K562 (cell line): Measurements from ENCODE around the gene HERC5. TPM values are rescaled to one million over a fixed set of nuclear protein-coding genes. Genes with fewer than 3 reads are reported as not detected.

ENCODE experiments used
- ESRRA ChIP-seq: fragments of 450-650 bp; IDR thresholded peaks from 2 replicates; pipeline ENCODE4 v1.6.1; 2014; ENCODE audit warnings: low read depth, mild to moderate bottlenecking, moderate library complexity, borderline replicate concordance
- KLF1 ChIP-seq: fragments of 450-650 bp; IDR thresholded peaks from 2 replicates; pipeline ENCODE4 v1.6.1; 2016; ENCODE audit warnings: missing genetic modification characterization, missing compliant biosample characterization
- TFAM ChIP-seq: fragments of 250-450 bp; sonication (Bioruptor Pico); conservative IDR thresholded peaks from 2 replicates; pipeline ENCODE4 v1.5.0; 2021; ENCODE audit warnings: mild to moderate bottlenecking, moderate library complexity
- TRIM24 ChIP-seq, 2 experiments: fragments of 450-650 bp; IDR thresholded peaks; 2 replicates each; pipeline ENCODE4 v1.6.1; 2016
- ZNF174 ChIP-seq: fragments of 250-450 bp; sonication (Bioruptor Pico); IDR thresholded peaks from 2 replicates; pipeline ENCODE4 v1.4.0; 2020; ENCODE audit warnings: mild to moderate bottlenecking
- ZNF212 ChIP-seq: fragments of 450-650 bp; formaldehyde crosslinking; IDR thresholded peaks from 2 replicates; pipeline ENCODE4 v1.4.0; 2020; ENCODE audit warnings: mild to moderate bottlenecking
- ZNF408 ChIP-seq: fragments of 250-450 bp; sonication (Bioruptor Pico); IDR thresholded peaks from 2 replicates; pipeline ENCODE4 v1.4.0; 2020; ENCODE audit warnings: low read depth, mild to moderate bottlenecking, moderate library complexity
- polyA plus RNA-seq, 8 experiments: library from polyadenylated mRNA; depleted of rRNA in 4 of 8; stranded (reverse) in 5 of 8; unstranded in 3 of 8; fragments of >200 nt; fragmentation: Nextera tagmentation in 2 of 8; fragmentation: Illumina TruSeq in 1 of 8; extraction: Ambion mirVana in 2 of 8; extraction: Trizol in 1 of 8; gene quantifications; 2 replicates each; pipeline versions ENCODE4 v1.2.1 to v1.2.3, GENCODE V29; 2011 to 2014; ENCODE audit warnings: inconsistent platforms in 1 of 8, missing spikeins in 1 of 8
- total RNA-seq, 7 experiments: library from RNA; depleted of rRNA in 6 of 7; stranded (reverse); fragments of >200 nt in 6 of 7; fragmentation: Illumina TruSeq in 2 of 7; extraction: Trizol in 2 of 7; gene quantifications; 2 replicates each; pipeline versions ENCODE4 v1.2.1 to v1.2.3, GENCODE V29; 2011 to 2021; ENCODE audit warnings: low replicate concordance in 1 of 7
- TF ChIP-seq, protein P1 (sequence below): sonication (generic); formaldehyde crosslinking; IDR thresholded peaks from 2 replicates; pipeline ENCODE4 v1.8.1; 2023; ENCODE audit warnings: missing genetic modification reagents, mild to moderate bottlenecking, borderline replicate concordance

Gene HERC5
- total and polyA plus RNA-seq, 9 of the 15 experiments (the other 6 are each of a cell fraction or from before 2014, with no cell fraction given): 0.18 TPM; not detected in 8

DNA sequence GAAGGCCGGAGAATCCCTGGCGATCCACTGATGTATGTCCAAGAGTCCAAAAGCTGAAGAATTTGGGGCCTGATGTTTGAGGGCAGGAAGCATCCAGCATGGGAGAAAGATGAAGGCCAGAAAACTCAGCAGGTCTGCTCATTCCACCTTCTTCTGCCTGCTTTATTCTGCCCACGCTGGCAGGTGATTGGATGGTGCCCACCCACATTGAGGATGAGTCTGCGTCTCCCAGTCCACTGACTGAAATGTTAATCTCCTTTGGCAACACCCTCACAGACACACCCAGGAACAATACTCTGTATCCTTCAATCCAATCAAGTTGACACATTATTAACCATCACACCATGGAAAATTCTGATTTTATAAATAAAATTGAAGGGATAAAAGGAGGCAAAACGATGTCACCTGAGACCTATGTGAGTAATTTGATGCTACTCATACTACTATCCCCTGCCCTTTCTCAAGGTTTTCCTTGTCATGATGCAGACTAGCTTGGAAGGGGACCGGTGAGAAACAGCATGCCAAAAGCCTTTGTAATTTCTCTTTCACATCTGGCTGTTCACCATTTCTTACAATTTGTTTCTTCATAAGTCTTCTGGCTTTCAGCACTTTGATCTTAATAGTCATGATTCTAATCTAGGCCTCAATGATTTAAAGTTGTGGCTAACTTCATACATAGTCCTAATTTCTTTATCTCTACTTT lies 76.3 kb downstream of the HERC5 start (continued):
- TF ChIP-seq, protein P1, sequence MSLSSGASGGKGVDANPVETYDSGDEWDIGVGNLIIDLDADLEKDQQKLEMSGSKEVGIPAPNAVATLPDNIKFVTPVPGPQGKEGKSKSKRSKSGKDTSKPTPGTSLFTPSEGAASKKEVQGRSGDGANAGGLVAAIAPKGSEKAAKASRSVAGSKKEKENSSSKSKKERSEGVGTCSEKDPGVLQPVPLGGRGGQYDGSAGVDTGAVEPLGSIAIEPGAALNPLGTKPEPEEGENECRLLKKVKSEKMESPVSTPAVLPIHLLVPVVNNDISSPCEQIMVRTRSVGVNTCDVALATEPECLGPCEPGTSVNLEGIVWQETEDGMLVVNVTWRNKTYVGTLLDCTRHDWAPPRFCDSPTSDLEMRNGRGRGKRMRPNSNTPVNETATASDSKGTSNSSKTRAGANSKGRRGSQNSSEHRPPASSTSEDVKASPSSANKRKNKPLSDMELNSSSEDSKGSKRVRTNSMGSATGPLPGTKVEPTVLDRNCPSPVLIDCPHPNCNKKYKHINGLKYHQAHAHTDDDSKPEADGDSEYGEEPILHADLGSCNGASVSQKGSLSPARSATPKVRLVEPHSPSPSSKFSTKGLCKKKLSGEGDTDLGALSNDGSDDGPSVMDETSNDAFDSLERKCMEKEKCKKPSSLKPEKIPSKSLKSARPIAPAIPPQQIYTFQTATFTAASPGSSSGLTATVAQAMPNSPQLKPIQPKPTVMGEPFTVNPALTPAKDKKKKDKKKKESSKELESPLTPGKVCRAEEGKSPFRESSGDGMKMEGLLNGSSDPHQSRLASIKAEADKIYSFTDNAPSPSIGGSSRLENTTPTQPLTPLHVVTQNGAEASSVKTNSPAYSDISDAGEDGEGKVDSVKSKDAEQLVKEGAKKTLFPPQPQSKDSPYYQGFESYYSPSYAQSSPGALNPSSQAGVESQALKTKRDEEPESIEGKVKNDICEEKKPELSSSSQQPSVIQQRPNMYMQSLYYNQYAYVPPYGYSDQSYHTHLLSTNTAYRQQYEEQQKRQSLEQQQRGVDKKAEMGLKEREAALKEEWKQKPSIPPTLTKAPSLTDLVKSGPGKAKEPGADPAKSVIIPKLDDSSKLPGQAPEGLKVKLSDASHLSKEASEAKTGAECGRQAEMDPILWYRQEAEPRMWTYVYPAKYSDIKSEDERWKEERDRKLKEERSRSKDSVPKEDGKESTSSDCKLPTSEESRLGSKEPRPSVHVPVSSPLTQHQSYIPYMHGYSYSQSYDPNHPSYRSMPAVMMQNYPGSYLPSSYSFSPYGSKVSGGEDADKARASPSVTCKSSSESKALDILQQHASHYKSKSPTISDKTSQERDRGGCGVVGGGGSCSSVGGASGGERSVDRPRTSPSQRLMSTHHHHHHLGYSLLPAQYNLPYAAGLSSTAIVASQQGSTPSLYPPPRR (CRISPR knock-in tag): no peak
- TF ChIP-seq ZNF212 (no peak), KLF1 (no peak), TFAM (no peak), ZNF408 (CRISPR knock-in tag) (no peak), ESRRA (no peak), TRIM24 (IDR thresholded peaks at IDR 0.05) (no peak), ZNF174 (CRISPR knock-in tag) (no peak)
